ENCODE results near the gene MARCKSL1. TPM values are rescaled to one million over a fixed set of nuclear protein-coding genes. Genes with fewer than 3 reads are reported as not detected.

MARCKSL1 gene
- total and polyA plus RNA-seq, 2 of the 13 experiments (the other 11 are each of a cell fraction or from before 2014, with no cell fraction given): 81.9 to 155 TPM

DNA sequence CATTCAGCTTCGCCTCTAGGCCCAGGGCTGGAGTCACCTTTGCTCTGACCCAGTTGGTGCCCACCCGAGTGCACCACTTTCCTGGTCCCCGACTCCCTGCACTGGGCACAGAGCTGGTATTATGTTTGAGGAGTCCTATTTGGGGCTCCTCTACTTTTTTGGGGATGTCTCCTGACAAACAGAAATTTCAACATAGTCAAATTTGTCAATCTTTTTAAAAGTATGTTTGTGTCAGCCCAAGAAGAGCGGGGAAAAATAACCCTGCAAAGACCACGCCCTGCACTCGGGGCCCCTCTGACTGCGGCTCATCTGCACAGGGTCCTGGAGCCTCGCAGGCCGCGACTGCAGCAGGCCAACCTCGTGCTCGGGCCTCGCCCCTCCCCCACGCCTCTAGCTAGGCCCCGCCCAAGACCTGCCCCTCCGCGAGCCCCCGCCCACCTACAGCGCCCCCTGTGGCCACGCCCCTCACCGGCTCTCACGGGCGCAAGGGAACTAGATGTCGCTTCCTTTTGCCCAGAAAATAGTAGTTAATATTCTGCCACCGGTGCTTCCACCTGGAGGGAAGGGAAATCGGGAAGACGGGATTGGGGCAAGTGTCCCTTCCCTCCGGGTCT lies 14.9 kb upstream of the MARCKSL1 start (continued):
- TF ChIP-seq ZSCAN25 (CRISPR knock-in tag; IDR thresholded peaks at IDR 0.05) (no peak), NR2F2 (IDR thresholded peaks at IDR 0.05; ENCODE audit: borderline replicate concordance, low read depth) (no peak), ZMAT5 (CRISPR knock-in tag; IDR thresholded peaks at IDR 0.05; ENCODE audit: borderline replicate concordance, low read depth) (no peak), POLR2AphosphoS5 (IDR thresholded peaks at IDR 0.05; ENCODE audit: low read depth, low read length) (0 out of 2 replicates have a peak, but pooled peaks have one; percentile 35), ZNF746 (CRISPR knock-in tag; IDR thresholded peaks at IDR 0.05) (no peak), PHF20 (CRISPR knock-in tag; IDR thresholded peaks at IDR 0.05) (no peak; the same call in 1 of the 2 replicates), MBNL3 (CRISPR knock-in tag; conservative IDR thresholded peaks at IDR 0.05) (no peak), CREM (IDR thresholded peaks at IDR 0.05) (no peak), CREM (CRISPR knock-in tag; IDR thresholded peaks at IDR 0.05) (no peak), HDAC2 (CRISPR knock-in tag; IDR thresholded peaks at IDR 0.05) (no peak), ZNF747 (CRISPR knock-in tag; IDR thresholded peaks at IDR 0.05; ENCODE audit: borderline replicate concordance) (no peak), ZNF350 (CRISPR knock-in tag; IDR thresholded peaks at IDR 0.05; ENCODE audit: borderline replicate concordance, low read depth) (peak; percentile 30; the same call in 1 of the 2 replicates), MYC (CRISPR knock-in tag; IDR thresholded peaks at IDR 0.05; ENCODE audit: borderline replicate concordance) (peak; percentile 82), CCDC6 (CRISPR knock-in tag; IDR thresholded peaks at IDR 0.05) (peak; percentile 77; the same call in 1 of the 2 replicates), ZNF484 (CRISPR knock-in tag; IDR thresholded peaks at IDR 0.05; ENCODE audit: borderline replicate concordance, low read depth) (no peak), GATAD1 (CRISPR knock-in tag; IDR thresholded peaks at IDR 0.05) (0 out of 2 replicates have a peak, but pooled peaks have one; percentile 33), NFATC3 (CRISPR knock-in tag; IDR thresholded peaks at IDR 0.05) (no peak), ZMAT3 (CRISPR knock-in tag; conservative IDR thresholded peaks at IDR 0.05) (peak; percentile 69; the same call in 1 of the 2 replicates), RCOR2 (CRISPR knock-in tag; IDR thresholded peaks at IDR 0.05) (no peak), ZNF724P (CRISPR knock-in tag; IDR thresholded peaks at IDR 0.05; ENCODE audit: borderline replicate concordance) (peak; percentile 47; the same call in 1 of the 2 replicates), ZNF564 (CRISPR knock-in tag; IDR thresholded peaks at IDR 0.05) (no peak), FOSL1 (CRISPR knock-in tag; IDR thresholded peaks at IDR 0.05; ENCODE audit: borderline replicate concordance) (no peak)
- TF ChIP-seq, protein P1, sequence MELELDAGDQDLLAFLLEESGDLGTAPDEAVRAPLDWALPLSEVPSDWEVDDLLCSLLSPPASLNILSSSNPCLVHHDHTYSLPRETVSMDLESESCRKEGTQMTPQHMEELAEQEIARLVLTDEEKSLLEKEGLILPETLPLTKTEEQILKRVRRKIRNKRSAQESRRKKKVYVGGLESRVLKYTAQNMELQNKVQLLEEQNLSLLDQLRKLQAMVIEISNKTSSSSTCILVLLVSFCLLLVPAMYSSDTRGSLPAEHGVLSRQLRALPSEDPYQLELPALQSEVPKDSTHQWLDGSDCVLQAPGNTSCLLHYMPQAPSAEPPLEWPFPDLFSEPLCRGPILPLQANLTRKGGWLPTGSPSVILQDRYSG (CRISPR knock-in tag; IDR thresholded peaks at IDR 0.05): no peak
- TF ChIP-seq, protein P2, sequence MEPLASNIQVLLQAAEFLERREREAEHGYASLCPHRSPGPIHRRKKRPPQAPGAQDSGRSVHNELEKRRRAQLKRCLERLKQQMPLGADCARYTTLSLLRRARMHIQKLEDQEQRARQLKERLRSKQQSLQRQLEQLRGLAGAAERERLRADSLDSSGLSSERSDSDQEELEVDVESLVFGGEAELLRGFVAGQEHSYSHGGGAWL (CRISPR knock-in tag; IDR thresholded peaks at IDR 0.05): peak; percentile 68; the same call in 1 of the 2 replicates
- TF ChIP-seq, protein P3, sequence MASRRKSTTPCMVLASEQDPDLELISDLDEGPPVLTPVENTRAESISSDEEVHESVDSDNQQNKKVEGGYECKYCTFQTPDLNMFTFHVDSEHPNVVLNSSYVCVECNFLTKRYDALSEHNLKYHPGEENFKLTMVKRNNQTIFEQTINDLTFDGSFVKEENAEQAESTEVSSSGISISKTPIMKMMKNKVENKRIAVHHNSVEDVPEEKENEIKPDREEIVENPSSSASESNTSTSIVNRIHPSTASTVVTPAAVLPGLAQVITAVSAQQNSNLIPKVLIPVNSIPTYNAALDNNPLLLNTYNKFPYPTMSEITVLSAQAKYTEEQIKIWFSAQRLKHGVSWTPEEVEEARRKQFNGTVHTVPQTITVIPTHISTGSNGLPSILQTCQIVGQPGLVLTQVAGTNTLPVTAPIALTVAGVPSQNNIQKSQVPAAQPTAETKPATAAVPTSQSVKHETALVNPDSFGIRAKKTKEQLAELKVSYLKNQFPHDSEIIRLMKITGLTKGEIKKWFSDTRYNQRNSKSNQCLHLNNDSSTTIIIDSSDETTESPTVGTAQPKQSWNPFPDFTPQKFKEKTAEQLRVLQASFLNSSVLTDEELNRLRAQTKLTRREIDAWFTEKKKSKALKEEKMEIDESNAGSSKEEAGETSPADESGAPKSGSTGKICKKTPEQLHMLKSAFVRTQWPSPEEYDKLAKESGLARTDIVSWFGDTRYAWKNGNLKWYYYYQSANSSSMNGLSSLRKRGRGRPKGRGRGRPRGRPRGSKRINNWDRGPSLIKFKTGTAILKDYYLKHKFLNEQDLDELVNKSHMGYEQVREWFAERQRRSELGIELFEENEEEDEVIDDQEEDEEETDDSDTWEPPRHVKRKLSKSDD (CRISPR knock-in tag; IDR thresholded peaks at IDR 0.05; ENCODE audit: low read depth): no peak; the same call in 1 of the 2 replicates
- TF ChIP-seq, protein P4, sequence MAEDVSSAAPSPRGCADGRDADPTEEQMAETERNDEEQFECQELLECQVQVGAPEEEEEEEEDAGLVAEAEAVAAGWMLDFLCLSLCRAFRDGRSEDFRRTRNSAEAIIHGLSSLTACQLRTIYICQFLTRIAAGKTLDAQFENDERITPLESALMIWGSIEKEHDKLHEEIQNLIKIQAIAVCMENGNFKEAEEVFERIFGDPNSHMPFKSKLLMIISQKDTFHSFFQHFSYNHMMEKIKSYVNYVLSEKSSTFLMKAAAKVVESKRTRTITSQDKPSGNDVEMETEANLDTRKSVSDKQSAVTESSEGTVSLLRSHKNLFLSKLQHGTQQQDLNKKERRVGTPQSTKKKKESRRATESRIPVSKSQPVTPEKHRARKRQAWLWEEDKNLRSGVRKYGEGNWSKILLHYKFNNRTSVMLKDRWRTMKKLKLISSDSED (CRISPR knock-in tag; IDR thresholded peaks at IDR 0.05): no peak

Data from HepG2 (cell line).